Sciatic nerve (tissue), 2 donors: Measurements from ENCODE around the gene CEACAM20. TPM values are rescaled to one million over a fixed set of nuclear protein-coding genes. Genes with fewer than 3 reads are reported as not detected.
"Not testable (repeated sequence)": the region's sequence is repeated elsewhere in the genome, so short reads cannot be mapped to it uniquely, and the experiment has no call there.

Experiments used
- ATAC-seq: fragments of 200-7000 bp; cut with Tn5 transposase; one replicate; pipeline ENCODE4 v1.9.1; 2020; ENCODE audit warnings: mild to moderate bottlenecking, moderate library complexity
- DNase-seq: peaks from one replicate; pipeline ENCODE4 v3.0.0-alpha.2; 2020; ENCODE audit warnings: low spot score
- intact Hi-C: fragments of 100-400 bp; cut with DNase I; formaldehyde crosslinking; loops from one replicate; pipeline ENCODE4 v1.14.2; 2022
- total RNA-seq: library from RNA; stranded (reverse); fragmentation: NEBNext Ultra II Directional; extraction: Animal tissue kit (Norgen Biotek cat#: 25700); gene quantifications from one replicate; pipeline ENCODE4 v1.2.1, GENCODE V29; 2021
- donor health status: DM: no; HTN: no; CAD: no.
- donor health status: DM: no; HTN: no; CAD: no.

The CEACAM20 gene
- total RNA-seq, 1 donor from 2014 or later = not detected

- ATAC-seq (no peak), DNase-seq (no peak)
- intact Hi-C loops = no loop called here
Measured at GRCh38 chr19:44552324-44552723, 22.8 kb upstream of the CEACAM20 start.

- DNase-seq (no peak), ATAC-seq (no peak)
- intact Hi-C loops = no loop called here
Measured at GRCh38 chr19:44551850-44552249, 22.4 kb upstream of the CEACAM20 start.

GRCh38 chr19:44550976-44551375, 21.5 kb upstream of the CEACAM20 start:
- ATAC-seq, intact Hi-C loops, DNase-seq: not testable (repeated sequence)

GRCh38 chr19:44549507-44549906, 20.0 kb upstream of the CEACAM20 start:
- DNase-seq (no peak), ATAC-seq (no peak)
- intact Hi-C loops = no loop called here

GRCh38 chr19:44548736-44549135, 19.3 kb upstream of the CEACAM20 start:
- intact Hi-C loops = no loop called here
- ATAC-seq (no peak), DNase-seq (no peak)

- no peak for ATAC-seq
- DNase-seq = no peak
- intact Hi-C loops = no loop called here
Measured at GRCh38 chr19:44544031-44544430, 14.6 kb upstream of the CEACAM20 start.

- DNase-seq (no peak), ATAC-seq (no peak)
- intact Hi-C loops = no loop called here
Measured at GRCh38 chr19:44542671-44543070, 13.2 kb upstream of the CEACAM20 start.

- ATAC-seq (no peak), DNase-seq (no peak)
- intact Hi-C loops = no loop called here
Measured at GRCh38 chr19:44540736-44541135, 11.3 kb upstream of the CEACAM20 start.

GRCh38 chr19:44539991-44540390, 10.5 kb upstream of the CEACAM20 start:
- DNase-seq = no peak
- intact Hi-C loops = no loop called here

GRCh38 chr19:44539236-44539826, 9.9 kb upstream of the CEACAM20 start:
- DNase-seq = no peak
- no peak for ATAC-seq
- intact Hi-C loops = no loop called here

More at GRCh38 chr19:44539991-44540390, 10.5 kb upstream of the CEACAM20 start:
- ATAC-seq = no peak

GRCh38 chr19:44535361-44535760, 5.9 kb upstream of the CEACAM20 start:
- DNase-seq, intact Hi-C loops, ATAC-seq: not testable (repeated sequence)

GRCh38 chr19:44532819-44533218, 3.3 kb upstream of the CEACAM20 start:
- ATAC-seq = no peak
- no peak for DNase-seq
- intact Hi-C loops = no loop called here

- intact Hi-C loops = no loop called here
- no peak for DNase-seq
- no peak for ATAC-seq
Measured at GRCh38 chr19:44530777-44531176, 1.3 kb upstream of the CEACAM20 start.

GRCh38 chr19:44527554-44527953, 1.9 kb downstream of the CEACAM20 start:
- ATAC-seq (no peak), DNase-seq (no peak)
- intact Hi-C loops = no loop called here

- no peak for DNase-seq
- ATAC-seq = no peak
- intact Hi-C loops = no loop called here
Measured at GRCh38 chr19:44525721-44526430, 3.6 kb downstream of the CEACAM20 start.

GRCh38 chr19:44521370-44521769, 8.1 kb downstream of the CEACAM20 start:
- no peak for ATAC-seq
- no peak for DNase-seq
- intact Hi-C loops = no loop called here

- intact Hi-C loops = no loop called here
- ATAC-seq (no peak), DNase-seq (no peak)
Measured at GRCh38 chr19:44517146-44517545, 12.3 kb downstream of the CEACAM20 start.

- intact Hi-C loops = no loop called here
- no peak for DNase-seq
- no peak for ATAC-seq
Measured at GRCh38 chr19:44515907-44516306, 13.6 kb downstream of the CEACAM20 start.

GRCh38 chr19:44515031-44515430, 14.4 kb downstream of the CEACAM20 start:
- intact Hi-C loops = no loop called here
- DNase-seq (no peak), ATAC-seq (no peak)

- ATAC-seq = no peak
- intact Hi-C loops = no loop called here
- no peak for DNase-seq
Measured at GRCh38 chr19:44512326-44513298, 16.9 kb downstream of the CEACAM20 start.
